Retinal pigment epithelial cell (primary cell): ENCODE results near the gene TGM2.

Experiments used
- DNase-seq: peaks from one replicate; pipeline ENCODE4 v3.0.0-alpha.2; 2010; ENCODE audit warnings: low read depth
- H3K4me3 ChIP-seq: 2 replicates; pipeline ENCODE4 v1.5.1; 2011; ENCODE audit warnings: mild to moderate bottlenecking, low read length, control low read depth, moderate library complexity
- TF ChIP-seq, protein P1 (sequence below): conservative IDR thresholded peaks from 2 replicates; pipeline ENCODE4 v1.5.1; 2011; ENCODE audit warnings: low read depth, low read length, control low read depth, inconsistent platforms

The TGM2 gene

DNA sequence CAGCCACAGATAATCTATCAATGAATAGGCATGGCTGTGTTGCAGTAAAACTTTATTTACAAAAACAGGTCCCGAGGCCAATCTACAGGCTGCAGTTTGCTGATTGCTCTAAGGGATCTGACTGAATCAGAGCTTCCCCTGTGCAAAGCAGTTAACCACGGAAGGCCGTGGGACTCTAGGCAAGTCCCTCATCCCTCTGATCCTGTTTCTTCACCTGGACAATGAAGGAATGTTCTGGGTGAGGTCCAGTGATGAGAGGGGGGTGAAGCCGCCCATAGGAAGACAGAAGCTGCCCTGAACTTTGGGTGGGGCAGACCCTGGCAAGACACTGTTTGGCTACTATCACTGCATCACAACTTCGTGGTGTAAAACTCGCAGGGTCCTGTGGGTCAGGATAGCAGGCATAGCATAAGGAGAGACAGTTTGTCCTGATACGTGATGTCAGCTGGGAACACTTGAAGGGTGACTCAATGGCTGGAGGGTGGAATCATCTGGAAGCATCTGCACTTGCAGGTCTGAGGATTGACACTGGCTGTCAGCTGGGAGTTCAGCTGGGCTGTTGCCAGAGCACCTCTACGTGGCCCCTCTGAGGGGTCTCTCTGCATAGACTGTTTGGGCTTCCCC is 33.3 kb upstream of the TGM2 start:
- no peak for DNase-seq
- H3K4me3 ChIP-seq, result no peak overlapping the region
- TF ChIP-seq, protein P1, sequence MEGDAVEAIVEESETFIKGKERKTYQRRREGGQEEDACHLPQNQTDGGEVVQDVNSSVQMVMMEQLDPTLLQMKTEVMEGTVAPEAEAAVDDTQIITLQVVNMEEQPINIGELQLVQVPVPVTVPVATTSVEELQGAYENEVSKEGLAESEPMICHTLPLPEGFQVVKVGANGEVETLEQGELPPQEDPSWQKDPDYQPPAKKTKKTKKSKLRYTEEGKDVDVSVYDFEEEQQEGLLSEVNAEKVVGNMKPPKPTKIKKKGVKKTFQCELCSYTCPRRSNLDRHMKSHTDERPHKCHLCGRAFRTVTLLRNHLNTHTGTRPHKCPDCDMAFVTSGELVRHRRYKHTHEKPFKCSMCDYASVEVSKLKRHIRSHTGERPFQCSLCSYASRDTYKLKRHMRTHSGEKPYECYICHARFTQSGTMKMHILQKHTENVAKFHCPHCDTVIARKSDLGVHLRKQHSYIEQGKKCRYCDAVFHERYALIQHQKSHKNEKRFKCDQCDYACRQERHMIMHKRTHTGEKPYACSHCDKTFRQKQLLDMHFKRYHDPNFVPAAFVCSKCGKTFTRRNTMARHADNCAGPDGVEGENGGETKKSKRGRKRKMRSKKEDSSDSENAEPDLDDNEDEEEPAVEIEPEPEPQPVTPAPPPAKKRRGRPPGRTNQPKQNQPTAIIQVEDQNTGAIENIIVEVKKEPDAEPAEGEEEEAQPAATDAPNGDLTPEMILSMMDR, result no peak

DNA sequence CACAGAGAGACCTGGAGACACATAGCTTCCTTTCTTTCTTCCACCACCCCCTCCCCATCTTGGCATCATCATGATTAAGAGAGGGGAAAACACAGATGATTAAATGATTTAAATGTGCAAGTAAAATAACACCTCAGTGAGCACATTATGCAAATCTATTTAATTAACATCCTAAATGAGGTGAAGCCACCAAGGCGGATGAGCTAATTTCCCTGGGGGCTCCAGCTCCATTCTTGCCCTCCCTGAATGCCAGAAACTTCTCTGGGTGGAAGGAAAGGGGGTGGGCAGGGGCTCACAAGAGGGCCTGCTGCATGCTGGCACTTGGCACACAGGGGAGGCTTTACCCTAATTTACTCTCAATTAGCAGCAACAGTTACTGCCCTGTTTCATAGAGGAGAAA is 32.5 kb upstream of the TGM2 start:
- DNase-seq, result no peak
- TF ChIP-seq, protein P1, result no peak
- no peak overlapping the region for H3K4me3 ChIP-seq

DNA sequence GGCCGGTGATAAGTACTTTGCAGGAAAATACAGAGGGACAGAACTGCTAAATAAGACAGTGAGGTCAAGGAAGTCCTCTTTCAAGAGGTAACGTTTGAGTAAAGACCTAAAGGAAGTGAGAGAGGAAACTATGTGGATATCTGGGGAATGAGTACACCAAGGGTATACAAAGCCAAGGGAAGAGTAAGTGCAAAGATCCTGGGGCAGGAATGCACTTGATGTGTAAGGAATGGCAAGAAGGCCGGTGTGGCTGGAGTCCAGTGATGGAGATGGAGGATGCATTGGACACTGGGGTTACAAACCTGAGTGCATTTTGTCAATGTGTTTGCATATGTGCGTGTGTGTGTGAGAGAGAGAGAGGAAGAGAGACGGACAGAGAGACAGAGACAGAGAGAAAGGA is 32.1 kb upstream of the TGM2 start:
- no peak overlapping the region for H3K4me3 ChIP-seq
- TF ChIP-seq, protein P1, result no peak
- DNase-seq, result no peak

DNA sequence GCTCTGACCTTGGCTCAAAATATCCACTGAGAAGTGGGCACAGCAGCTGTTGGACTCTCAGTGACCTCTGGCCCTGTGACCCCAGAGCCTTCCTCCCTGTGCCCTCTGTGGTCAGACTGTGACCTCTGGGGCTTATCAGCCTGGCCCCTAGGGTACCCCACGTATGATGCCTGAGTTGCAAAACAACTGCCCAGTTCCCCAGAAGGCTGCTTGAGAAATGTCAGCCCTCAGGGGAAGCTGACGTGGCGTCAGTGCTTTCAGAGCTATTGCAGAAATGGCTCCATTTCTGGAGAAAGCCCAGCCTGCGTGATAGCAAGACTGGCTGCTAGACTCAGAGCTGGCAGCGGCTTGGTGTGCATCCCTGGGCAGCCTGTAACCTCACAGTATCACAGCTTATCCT is 31.5 kb upstream of the TGM2 start:
- DNase-seq, result no peak
- H3K4me3 ChIP-seq, result no peak overlapping the region

DNA sequence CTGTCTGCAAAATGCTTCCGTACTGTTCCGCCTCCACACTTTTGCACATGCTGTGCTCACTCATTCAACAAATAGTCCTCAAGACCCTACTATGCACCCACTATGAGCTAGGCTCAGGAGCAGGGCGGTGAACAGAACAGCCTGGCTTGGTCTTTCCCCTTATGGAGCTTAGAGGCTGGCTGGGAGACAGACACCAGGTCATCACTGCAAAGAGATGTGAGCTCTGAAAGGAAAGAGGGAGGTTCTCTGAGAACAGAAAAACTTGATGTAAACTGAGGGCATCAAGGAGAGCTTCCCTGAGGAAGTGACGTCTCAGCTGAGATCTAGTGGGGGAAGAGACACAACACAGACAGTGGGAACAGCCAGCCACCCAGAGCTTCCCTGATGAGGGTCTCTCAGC is 31.0 kb upstream of the TGM2 start:
- no peak overlapping the region for H3K4me3 ChIP-seq
- no peak for DNase-seq
- TF ChIP-seq, protein P1, result no peak

More for the DNA sequence above, 31.5 kb upstream of the TGM2 start:
- TF ChIP-seq, protein P1, result no peak

DNA sequence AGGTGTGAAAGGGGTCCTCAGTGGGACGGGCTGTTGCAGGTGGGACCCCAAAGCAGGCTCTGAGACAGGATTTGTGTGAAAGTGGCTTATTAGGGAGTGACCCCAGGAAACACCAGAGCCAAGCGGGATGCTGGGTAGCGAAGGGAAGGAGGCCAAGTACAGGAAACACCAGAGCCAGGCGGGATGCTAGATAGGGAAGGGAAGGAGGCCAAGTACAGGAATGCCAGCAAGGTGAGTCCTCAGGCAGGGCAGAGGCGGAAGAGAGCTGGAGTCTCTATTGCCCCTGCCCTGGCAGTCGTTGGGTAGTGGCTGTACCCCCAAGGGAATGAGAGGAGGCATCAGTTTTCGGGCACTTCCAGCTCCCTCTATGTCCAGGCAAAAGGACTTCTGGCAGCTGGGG is 30.5 kb upstream of the TGM2 start:
- no peak for DNase-seq
- TF ChIP-seq, protein P1, result no peak
- no peak overlapping the region for H3K4me3 ChIP-seq

DNA sequence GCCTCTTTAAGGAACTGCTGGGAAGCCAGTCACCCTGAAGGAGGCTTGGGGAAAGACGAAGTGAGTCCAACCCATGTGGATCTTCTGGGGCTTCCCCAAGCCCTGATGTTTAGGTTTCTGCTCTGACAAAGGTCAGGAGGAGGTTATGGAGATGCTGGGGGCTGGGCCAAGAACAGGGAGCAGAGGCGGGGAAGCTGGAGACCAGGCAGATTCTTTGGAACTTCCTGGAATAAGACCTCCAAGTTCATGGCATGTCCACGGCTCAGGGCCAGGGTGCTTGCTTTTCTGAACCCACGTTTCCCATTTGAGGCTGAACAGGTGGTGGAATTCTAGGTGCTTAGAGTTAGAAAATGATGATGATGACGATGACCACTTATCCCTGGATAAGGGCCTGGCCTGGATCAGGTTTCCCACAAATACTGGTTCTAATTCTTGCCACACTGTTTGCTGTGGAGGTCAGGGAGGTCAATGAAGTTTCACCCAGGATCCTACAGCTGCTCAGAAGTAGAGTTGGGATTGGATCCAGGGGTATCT is 30.0 kb upstream of the TGM2 start:
- no peak overlapping the region for H3K4me3 ChIP-seq
- TF ChIP-seq, protein P1, result no peak
- no peak for DNase-seq
